Upper lobe of left lung (tissue), 6 donors: ENCODE measurements around the gene TRIM72. TPM values are rescaled to one million over a fixed set of nuclear protein-coding genes. Genes with fewer than 3 reads are reported as not detected.
A peak's percentile ranks its signal among the peaks of the same experiment; 100 is the strongest.
"Not testable (repeated sequence)": the region's sequence is repeated elsewhere in the genome, so short reads cannot be mapped to it uniquely, and the experiment has no call there.

Experiments
- ATAC-seq, 2 donors: fragments of 200-7000 bp; cut with Tn5 transposase; one replicate each; pipeline ENCODE4 v1.9.1; 2022; ENCODE audit warnings: mild to moderate bottlenecking in 2 of 2, moderate library complexity in 2 of 2; ENCODE audit not compliant: low FRiP score in 2 of 2
- DNase-seq, 2 donors: peaks; one replicate each; pipeline ENCODE4 v3.0.0-alpha.2; 2019 to 2020
- H3K27ac ChIP-seq, 4 donors: fragments of 200-600 bp; sonication (generic); one replicate each; pipeline ENCODE4 v1.5.1; 2016 to 2019
- H3K27me3 ChIP-seq, 4 donors: fragments of 200-600 bp; sonication (generic); one replicate each; pipeline ENCODE4 v1.5.1; 2017 to 2019
- H3K36me3 ChIP-seq, 4 donors: fragments of 200-600 bp; sonication (generic); one replicate each; pipeline ENCODE4 v1.5.1; 2016 to 2019
- H3K4me1 ChIP-seq, 4 donors: fragments of 200-600 bp; sonication (generic); one replicate each; pipeline ENCODE4 v1.5.1; 2018 to 2019
- H3K4me3 ChIP-seq, 4 donors: fragments of 200-600 bp; sonication (generic); one replicate each; pipeline ENCODE4 v1.5.1; 2017 to 2019; ENCODE audit warnings: mild to moderate bottlenecking in 2 of 4, moderate library complexity in 1 of 4
- H3K9me3 ChIP-seq, 4 donors: fragments of 200-600 bp; sonication (generic); one replicate each; pipeline ENCODE4 v1.5.1; 2018 to 2019
- CTCF ChIP-seq, 6 experiments: fragments of 450-650 bp in 4 of 6; fragments of 200-600 bp in 2 of 6; sonication (generic) in 2 of 6; IDR thresholded peaks; one replicate each; pipeline ENCODE4 v1.5.1; 2016 to 2019; ENCODE audit warnings: antibody characterized with exemption in 6 of 6
- EP300 ChIP-seq, 4 donors: sonication (generic); formaldehyde crosslinking; IDR thresholded peaks; one replicate each; pipeline ENCODE4 v1.5.1; 2017; ENCODE audit warnings: antibody characterized with exemption in 4 of 4, control low read depth in 2 of 4
- POLR2A ChIP-seq, 4 donors: fragments of 450-650 bp; IDR thresholded peaks; one replicate each; pipeline ENCODE4 v1.5.1; 2016 to 2017; ENCODE audit warnings: antibody characterized with exemption in 4 of 4, mild to moderate bottlenecking in 2 of 4
- POLR2AphosphoS5 ChIP-seq, 2 donors: sonication (generic); formaldehyde crosslinking; IDR thresholded peaks; one replicate each; pipeline ENCODE4 v1.5.1; 2017; ENCODE audit warnings: antibody characterized with exemption in 2 of 2
- WGBS, 2 donors: methylation state at CpG; one replicate each; pipeline ENCODE4 v1.1.5; 2017 to 2018; 5-methylcytosine and 5-hydroxymethylcytosine counted together
- total RNA-seq, 6 donors: library from RNA; depleted of rRNA in 4 of 6; stranded (reverse); fragments of >200 nt in 4 of 6; gene quantifications; one replicate each; pipeline versions ENCODE4 v1.1.0 to v1.2.1, GENCODE V29; 2016 to 2021
- donor health status: DM: no; HTN: no; CAD: no; lungs with moderate emphysema.
- donor health status: DM: no; HTN: yes; CAD: no; lungs with severe emphysema.

The TRIM72 gene
- total RNA-seq, 6 donors from 2014 or later, result 0.27 TPM; not detected in 5

GRCh38 chr16:31193874-31194273 is 20.0 kb upstream of the TRIM72 start:
- Histone ChIP-seq H3K27ac (no peak overlapping the region), H3K36me3 (peaks cover 49 to 85% (median 70%) of the 10 kb centered on the region in 4 donors), H3K9me3 (no peaks in the 10 kb centered on the region), H3K4me1 (no peaks in the 10 kb centered on the region), H3K4me3 (no peak overlapping the region), H3K27me3 (no peaks in the 10 kb centered on the region)
- TF ChIP-seq POLR2A (IDR thresholded peaks at IDR 0.05) (no peak), POLR2AphosphoS5 (IDR thresholded peaks at IDR 0.05) (no peak), CTCF (IDR thresholded peaks at IDR 0.05) (no peak), EP300 (IDR thresholded peaks at IDR 0.05) (no peak)
- ATAC-seq (no peak), DNase-seq (no peak)
- WGBS, 2 donors, result 89 to 90% methylated on average over 2 of the region's 2 CpGs

GRCh38 chr16:31194898-31195297 is 19.0 kb upstream of the TRIM72 start:
- H3K9me3 ChIP-seq, result no peaks in the 10 kb centered on the region
- DNase-seq (no peak), ATAC-seq (no peak)
- no peak for TF ChIP-seq EP300 (IDR thresholded peaks at IDR 0.05)
- TF ChIP-seq POLR2A (IDR thresholded peaks at IDR 0.05), result no peak
- no peak for TF ChIP-seq POLR2AphosphoS5 (IDR thresholded peaks at IDR 0.05)
- TF ChIP-seq CTCF (IDR thresholded peaks at IDR 0.05), result no peak
- no peak overlapping the region for H3K4me3 ChIP-seq
- WGBS, 2 donors, result 82 to 86% methylated on average over 7 of the region's 7 CpGs
- no peaks in the 10 kb centered on the region for H3K27me3 ChIP-seq
- H3K36me3 ChIP-seq, result peaks cover 38 to 82% (median 60%) of the 10 kb centered on the region in 4 donors
- H3K27ac ChIP-seq, result no peak overlapping the region
- H3K4me1 ChIP-seq, result peaks cover 0 to under 1% (median 0%) of the 10 kb centered on the region in 4 donors

GRCh38 chr16:31195861-31196260 is 18.1 kb upstream of the TRIM72 start:
- H3K27ac ChIP-seq, H3K27me3 ChIP-seq, DNase-seq, H3K4me1 ChIP-seq, ATAC-seq, H3K4me3 ChIP-seq, H3K9me3 ChIP-seq: not testable (repeated sequence)
- H3K36me3 ChIP-seq, result peaks cover 30 to 73% (median 50%) of the 10 kb centered on the region in 4 donors
- WGBS, 2 donors, result 96 to 98% methylated on average over 11 of the region's 11 CpGs

- Histone ChIP-seq H3K27me3 (no peaks in the 10 kb centered on the region), H3K4me3 (no peak overlapping the region), H3K36me3 (peaks cover 24 to 66% (median 45%) of the 10 kb centered on the region in 4 donors), H3K27ac (no peak overlapping the region), H3K4me1 (peaks cover 6 to 14% (median 10%) of the 10 kb centered on the region in 4 donors), H3K9me3 (no peaks in the 10 kb centered on the region)
- WGBS, 2 donors, result 71 to 83% methylated on average over 17 of the region's 17 CpGs
- TF ChIP-seq CTCF (IDR thresholded peaks at IDR 0.05) (no peak), EP300 (IDR thresholded peaks at IDR 0.05) (no peak), POLR2A (IDR thresholded peaks at IDR 0.05) (no peak), POLR2AphosphoS5 (IDR thresholded peaks at IDR 0.05) (no peak)
- ATAC-seq, result no peak
- peak in 1 of 2 donors; percentile 41 for DNase-seq
Measured at GRCh38 chr16:31196324-31197088, 17.4 kb upstream of the TRIM72 start.

- 68 to 69% methylated on average over 7 of the region's 7 CpGs for WGBS, 2 donors
- no peaks in the 10 kb centered on the region for H3K27me3 ChIP-seq
Measured at GRCh38 chr16:31198207-31198882, 15.6 kb upstream of the TRIM72 start.

More at GRCh38 chr16:31198207-31198882, 15.6 kb upstream of the TRIM72 start:
- H3K4me1 ChIP-seq, result peaks cover 10 to 27% (median 18%) of the 10 kb centered on the region in 4 donors
- DNase-seq (no peak), ATAC-seq (no peak)
- H3K9me3 ChIP-seq, result no peaks in the 10 kb centered on the region
- TF ChIP-seq EP300 (IDR thresholded peaks at IDR 0.05) (no peak), POLR2AphosphoS5 (IDR thresholded peaks at IDR 0.05) (no peak), CTCF (IDR thresholded peaks at IDR 0.05) (no peak), POLR2A (IDR thresholded peaks at IDR 0.05) (no peak)
- peaks cover 9 to 48% (median 26%) of the 10 kb centered on the region in 4 donors for H3K36me3 ChIP-seq
- H3K27ac ChIP-seq, result no peak overlapping the region
- no peak overlapping the region for H3K4me3 ChIP-seq
